Ishikawa (cell line): ENCODE measurements around the gene USP17L5.
"Not testable (repeated sequence)": the region's sequence is repeated elsewhere in the genome, so short reads cannot be mapped to it uniquely, and the experiment has no call there.

Experiments used
- CEBPB ChIP-seq: IDR thresholded peaks from 2 replicates; pipeline ENCODE4 v1.6.1; 2012
- CREB1 ChIP-seq: IDR thresholded peaks from 2 replicates; pipeline ENCODE4 v1.6.1; 2012; ENCODE audit warnings: low read depth
- EGR1 ChIP-seq: IDR thresholded peaks from 2 replicates; pipeline ENCODE4 v1.6.1; 2012
- EP300 ChIP-seq: IDR thresholded peaks from 2 replicates; pipeline ENCODE4 v1.6.1; 2012; ENCODE audit warnings: borderline replicate concordance
- FOXM1 ChIP-seq: IDR thresholded peaks from 2 replicates; pipeline ENCODE4 v1.6.1; 2012; ENCODE audit warnings: low read depth, borderline replicate concordance
- NFIC ChIP-seq: IDR thresholded peaks from 2 replicates; pipeline ENCODE4 v1.6.1; 2012
- RAD21 ChIP-seq: IDR thresholded peaks from 2 replicates; pipeline ENCODE4 v1.6.1; 2012; ENCODE audit warnings: low read depth
- TAF1 ChIP-seq: IDR thresholded peaks from 2 replicates; pipeline ENCODE4 v1.6.1; 2012; ENCODE audit warnings: low read depth, mild to moderate bottlenecking
- TCF12 ChIP-seq: IDR thresholded peaks from 2 replicates; pipeline ENCODE4 v1.6.1; 2012; ENCODE audit warnings: low read depth
- TEAD4 ChIP-seq: IDR thresholded peaks from 2 replicates; pipeline ENCODE4 v1.6.1; 2012
- YY1 ChIP-seq: IDR thresholded peaks from 2 replicates; pipeline ENCODE4 v1.6.1; 2012; ENCODE audit warnings: low read depth
- ZBTB7A ChIP-seq: IDR thresholded peaks from 2 replicates; pipeline ENCODE4 v1.6.1; 2012; ENCODE audit warnings: low read depth
- TF ChIP-seq, protein P1 (sequence below): IDR thresholded peaks from 2 replicates; pipeline ENCODE4 v1.6.1; 2012
- TF ChIP-seq, protein P2 (sequence below): IDR thresholded peaks from 2 replicates; pipeline ENCODE4 v1.6.1; 2012

Gene USP17L5, protein sequence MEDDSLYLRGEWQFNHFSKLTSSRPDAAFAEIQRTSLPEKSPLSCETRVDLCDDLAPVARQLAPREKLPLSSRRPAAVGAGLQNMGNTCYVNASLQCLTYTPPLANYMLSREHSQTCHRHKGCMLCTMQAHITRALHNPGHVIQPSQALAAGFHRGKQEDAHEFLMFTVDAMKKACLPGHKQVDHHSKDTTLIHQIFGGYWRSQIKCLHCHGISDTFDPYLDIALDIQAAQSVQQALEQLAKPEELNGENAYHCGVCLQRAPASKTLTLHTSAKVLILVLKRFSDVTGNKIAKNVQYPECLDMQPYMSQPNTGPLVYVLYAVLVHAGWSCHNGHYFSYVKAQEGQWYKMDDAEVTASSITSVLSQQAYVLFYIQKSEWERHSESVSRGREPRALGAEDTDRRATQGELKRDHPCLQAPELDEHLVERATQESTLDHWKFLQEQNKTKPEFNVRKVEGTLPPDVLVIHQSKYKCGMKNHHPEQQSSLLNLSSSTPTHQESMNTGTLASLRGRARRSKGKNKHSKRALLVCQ

DNA sequence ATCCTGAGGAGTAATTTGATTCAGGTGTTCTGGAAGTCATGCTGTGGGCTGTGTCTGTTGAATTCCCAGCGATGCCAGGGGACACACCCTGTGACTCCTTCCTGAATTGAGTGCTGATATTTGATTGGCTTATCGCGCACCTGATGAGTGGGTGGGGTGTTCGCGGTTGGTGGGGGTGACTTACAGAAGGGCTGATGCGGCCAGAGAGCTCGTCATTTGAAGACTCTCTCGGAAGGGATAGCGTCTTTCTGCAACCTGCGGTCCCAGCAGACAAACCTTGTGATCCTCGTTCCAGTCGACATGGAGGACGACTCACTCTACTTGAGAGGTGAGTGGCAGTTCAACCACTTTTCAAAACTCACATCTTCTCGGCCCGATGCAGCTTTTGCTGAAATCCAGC lies at the start of gene USP17L5:
Gene USP17L5, plus strand, starts transcription at position 301 of the 400 bp plus-strand sequence. Its CDS starts 0 bp downstream, at position 301.
- TF ChIP-seq, protein P1, sequence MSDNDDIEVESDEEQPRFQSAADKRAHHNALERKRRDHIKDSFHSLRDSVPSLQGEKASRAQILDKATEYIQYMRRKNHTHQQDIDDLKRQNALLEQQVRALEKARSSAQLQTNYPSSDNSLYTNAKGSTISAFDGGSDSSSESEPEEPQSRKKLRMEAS, result not testable (repeated sequence)
- not testable (repeated sequence) for TF ChIP-seq TCF12, TAF1

DNA sequence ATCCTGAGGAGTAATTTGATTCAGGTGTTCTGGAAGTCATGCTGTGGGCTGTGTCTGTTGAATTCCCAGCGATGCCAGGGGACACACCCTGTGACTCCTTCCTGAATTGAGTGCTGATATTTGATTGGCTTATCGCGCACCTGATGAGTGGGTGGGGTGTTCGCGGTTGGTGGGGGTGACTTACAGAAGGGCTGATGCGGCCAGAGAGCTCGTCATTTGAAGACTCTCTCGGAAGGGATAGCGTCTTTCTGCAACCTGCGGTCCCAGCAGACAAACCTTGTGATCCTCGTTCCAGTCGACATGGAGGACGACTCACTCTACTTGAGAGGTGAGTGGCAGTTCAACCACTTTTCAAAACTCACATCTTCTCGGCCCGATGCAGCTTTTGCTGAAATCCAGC lies 14.3 kb upstream of the USP17L5 start, which contains the start of gene USP17L24:
Gene USP17L24, plus strand, starts transcription at position 301 of the 400 bp plus-strand sequence. Its CDS starts 0 bp downstream, at position 301.
- not testable (repeated sequence) for TF ChIP-seq FOXM1, CEBPB
- TF ChIP-seq, protein P2, sequence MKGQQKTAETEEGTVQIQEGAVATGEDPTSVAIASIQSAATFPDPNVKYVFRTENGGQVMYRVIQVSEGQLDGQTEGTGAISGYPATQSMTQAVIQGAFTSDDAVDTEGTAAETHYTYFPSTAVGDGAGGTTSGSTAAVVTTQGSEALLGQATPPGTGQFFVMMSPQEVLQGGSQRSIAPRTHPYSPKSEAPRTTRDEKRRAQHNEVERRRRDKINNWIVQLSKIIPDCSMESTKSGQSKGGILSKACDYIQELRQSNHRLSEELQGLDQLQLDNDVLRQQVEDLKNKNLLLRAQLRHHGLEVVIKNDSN, result not testable (repeated sequence)

DNA sequence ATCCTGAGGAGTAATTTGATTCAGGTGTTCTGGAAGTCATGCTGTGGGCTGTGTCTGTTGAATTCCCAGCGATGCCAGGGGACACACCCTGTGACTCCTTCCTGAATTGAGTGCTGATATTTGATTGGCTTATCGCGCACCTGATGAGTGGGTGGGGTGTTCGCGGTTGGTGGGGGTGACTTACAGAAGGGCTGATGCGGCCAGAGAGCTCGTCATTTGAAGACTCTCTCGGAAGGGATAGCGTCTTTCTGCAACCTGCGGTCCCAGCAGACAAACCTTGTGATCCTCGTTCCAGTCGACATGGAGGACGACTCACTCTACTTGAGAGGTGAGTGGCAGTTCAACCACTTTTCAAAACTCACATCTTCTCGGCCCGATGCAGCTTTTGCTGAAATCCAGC lies 9.6 kb upstream of the USP17L5 start, which contains the start of gene USP17L25:
Gene USP17L25, plus strand, starts transcription at position 301 of the 400 bp plus-strand sequence. Its CDS starts 0 bp downstream, at position 301.
- not testable (repeated sequence) for TF ChIP-seq NFIC, CREB1, EP300

DNA sequence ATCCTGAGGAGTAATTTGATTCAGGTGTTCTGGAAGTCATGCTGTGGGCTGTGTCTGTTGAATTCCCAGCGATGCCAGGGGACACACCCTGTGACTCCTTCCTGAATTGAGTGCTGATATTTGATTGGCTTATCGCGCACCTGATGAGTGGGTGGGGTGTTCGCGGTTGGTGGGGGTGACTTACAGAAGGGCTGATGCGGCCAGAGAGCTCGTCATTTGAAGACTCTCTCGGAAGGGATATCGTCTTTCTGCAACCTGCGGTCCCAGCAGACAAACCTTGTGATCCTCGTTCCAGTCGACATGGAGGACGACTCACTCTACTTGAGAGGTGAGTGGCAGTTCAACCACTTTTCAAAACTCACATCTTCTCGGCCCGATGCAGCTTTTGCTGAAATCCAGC lies 4.8 kb upstream of the USP17L5 start, which contains the start of gene USP17L26:
Gene USP17L26, plus strand, starts transcription at position 301 of the 400 bp plus-strand sequence. Its CDS starts 0 bp downstream, at position 301.
- TF ChIP-seq YY1, EP300: not testable (repeated sequence)
- TF ChIP-seq, protein P1, result not testable (repeated sequence)

DNA sequence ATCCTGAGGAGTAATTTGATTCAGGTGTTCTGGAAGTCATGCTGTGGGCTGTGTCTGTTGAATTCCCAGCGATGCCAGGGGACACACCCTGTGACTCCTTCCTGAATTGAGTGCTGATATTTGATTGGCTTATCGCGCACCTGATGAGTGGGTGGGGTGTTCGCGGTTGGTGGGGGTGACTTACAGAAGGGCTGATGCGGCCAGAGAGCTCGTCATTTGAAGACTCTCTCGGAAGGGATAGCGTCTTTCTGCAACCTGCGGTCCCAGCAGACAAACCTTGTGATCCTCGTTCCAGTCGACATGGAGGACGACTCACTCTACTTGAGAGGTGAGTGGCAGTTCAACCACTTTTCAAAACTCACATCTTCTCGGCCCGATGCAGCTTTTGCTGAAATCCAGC lies 4.6 kb downstream of the USP17L5 start, which contains the start of gene USP17L27:
Gene USP17L27, plus strand, starts transcription at position 301 of the 400 bp plus-strand sequence. Its CDS starts 0 bp downstream, at position 301.
- TF ChIP-seq RAD21, CREB1, EP300: not testable (repeated sequence)

DNA sequence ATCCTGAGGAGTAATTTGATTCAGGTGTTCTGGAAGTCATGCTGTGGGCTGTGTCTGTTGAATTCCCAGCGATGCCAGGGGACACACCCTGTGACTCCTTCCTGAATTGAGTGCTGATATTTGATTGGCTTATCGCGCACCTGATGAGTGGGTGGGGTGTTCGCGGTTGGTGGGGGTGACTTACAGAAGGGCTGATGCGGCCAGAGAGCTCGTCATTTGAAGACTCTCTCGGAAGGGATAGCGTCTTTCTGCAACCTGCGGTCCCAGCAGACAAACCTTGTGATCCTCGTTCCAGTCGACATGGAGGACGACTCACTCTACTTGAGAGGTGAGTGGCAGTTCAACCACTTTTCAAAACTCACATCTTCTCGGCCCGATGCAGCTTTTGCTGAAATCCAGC lies 9.4 kb downstream of the USP17L5 start, which contains the start of gene USP17L28:
Gene USP17L28, plus strand, starts transcription at position 301 of the 400 bp plus-strand sequence. Its CDS starts 0 bp downstream, at position 301.
- TF ChIP-seq EP300, EGR1, ZBTB7A: not testable (repeated sequence)

DNA sequence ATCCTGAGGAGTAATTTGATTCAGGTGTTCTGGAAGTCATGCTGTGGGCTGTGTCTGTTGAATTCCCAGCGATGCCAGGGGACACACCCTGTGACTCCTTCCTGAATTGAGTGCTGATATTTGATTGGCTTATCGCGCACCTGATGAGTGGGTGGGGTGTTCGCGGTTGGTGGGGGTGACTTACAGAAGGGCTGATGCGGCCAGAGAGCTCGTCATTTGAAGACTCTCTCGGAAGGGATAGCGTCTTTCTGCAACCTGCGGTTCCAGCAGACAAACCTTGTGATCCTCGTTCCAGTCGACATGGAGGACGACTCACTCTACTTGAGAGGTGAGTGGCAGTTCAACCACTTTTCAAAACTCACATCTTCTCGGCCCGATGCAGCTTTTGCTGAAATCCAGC lies 14.1 kb downstream of the USP17L5 start, which contains the start of gene USP17L29:
Gene USP17L29, plus strand, starts transcription at position 301 of the 400 bp plus-strand sequence. Its CDS starts 0 bp downstream, at position 301.
- not testable (repeated sequence) for TF ChIP-seq TEAD4, EGR1, ZBTB7A

DNA sequence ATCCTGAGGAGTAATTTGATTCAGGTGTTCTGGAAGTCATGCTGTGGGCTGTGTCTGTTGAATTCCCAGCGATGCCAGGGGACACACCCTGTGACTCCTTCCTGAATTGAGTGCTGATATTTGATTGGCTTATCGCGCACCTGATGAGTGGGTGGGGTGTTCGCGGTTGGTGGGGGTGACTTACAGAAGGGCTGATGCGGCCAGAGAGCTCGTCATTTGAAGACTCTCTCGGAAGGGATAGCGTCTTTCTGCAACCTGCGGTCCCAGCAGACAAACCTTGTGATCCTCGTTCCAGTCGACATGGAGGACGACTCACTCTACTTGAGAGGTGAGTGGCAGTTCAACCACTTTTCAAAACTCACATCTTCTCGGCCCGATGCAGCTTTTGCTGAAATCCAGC lies 23.6 kb downstream of the USP17L5 start, which contains the start of gene USP17L30:
Gene USP17L30, plus strand, starts transcription at position 301 of the 400 bp plus-strand sequence. Its CDS starts 0 bp downstream, at position 301.
- TF ChIP-seq NFIC, ZBTB7A: not testable (repeated sequence)
- TF ChIP-seq, protein P1, result not testable (repeated sequence)

DNA sequence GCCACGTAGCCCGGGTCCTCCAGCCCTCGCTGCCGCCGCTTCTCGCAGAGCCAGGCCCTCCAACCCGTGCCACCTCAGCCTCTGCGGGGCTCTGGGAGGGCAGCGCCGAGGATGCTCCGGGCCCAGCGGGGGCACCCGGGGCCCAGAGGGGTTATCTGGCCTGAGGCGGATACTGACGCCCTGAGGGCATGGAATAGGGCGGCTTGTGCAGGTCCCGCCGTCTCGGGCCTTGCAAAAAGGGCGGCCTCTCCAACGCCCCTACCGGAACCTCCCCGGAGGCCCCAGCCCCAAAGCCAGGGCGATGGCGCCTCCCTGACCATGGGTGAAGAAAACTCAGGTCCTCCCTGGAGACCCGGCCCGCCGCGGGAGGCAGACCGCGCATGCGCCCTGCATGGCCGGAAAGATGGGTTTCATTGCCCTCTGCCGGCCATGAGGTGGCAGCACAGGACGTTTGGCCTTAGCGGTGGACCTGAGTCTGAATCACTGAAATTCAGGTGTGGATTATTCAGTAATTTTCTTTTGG lies 41.9 kb downstream of the USP17L5 start:
- TF ChIP-seq RAD21, result peak; percentile 22; the same call in 1 of the 2 replicates

DNA sequence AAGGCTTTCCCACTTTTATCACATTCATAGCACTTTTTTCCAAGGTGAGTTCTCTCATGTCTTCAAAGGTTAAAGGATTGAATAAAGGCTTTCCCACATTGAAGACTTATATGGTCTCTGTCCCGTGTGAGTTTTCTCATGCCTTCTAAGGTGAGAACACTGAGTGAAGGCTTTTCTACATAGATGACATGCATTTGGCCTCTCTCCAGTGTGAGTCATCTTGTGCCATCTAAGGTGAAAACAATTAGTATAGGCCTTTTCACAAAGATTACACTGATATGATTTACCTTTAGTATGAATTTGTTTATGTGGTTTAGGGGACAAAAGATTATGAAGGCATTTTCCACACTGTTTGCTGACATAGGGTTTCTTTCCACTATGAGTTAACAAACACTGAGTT lies 44.9 kb downstream of the USP17L5 start:
- TF ChIP-seq EP300 (no peak), RAD21 (no peak), CREB1 (no peak), TAF1 (no peak)
